Liver (tissue), 3 donors: Measurements from ENCODE around the gene SPAG16.

Experiments used
- CTCF ChIP-seq: fragments of 150-350 bp; IDR thresholded peaks from 2 replicates; pipeline ENCODE4 v1.5.1; 2017; ENCODE audit warnings: improper control_type of control experiment, low read depth, low read length; ENCODE audit not compliant: missing input control
- EGR1 ChIP-seq, 2 donors: IDR thresholded peaks; 2 replicates each; pipeline ENCODE4 v1.6.1; 2016 to 2018; ENCODE audit warnings: antibody characterized with exemption in 2 of 2, low read depth in 2 of 2
- FOXA1 ChIP-seq: IDR thresholded peaks from 2 replicates; pipeline ENCODE4 v1.6.1; 2016; ENCODE audit warnings: antibody characterized with exemption
- GABPA ChIP-seq, 2 donors: IDR thresholded peaks in 1 of 2; conservative IDR thresholded peaks in 1 of 2; 2 replicates each; pipeline ENCODE4 v1.6.1; 2016; ENCODE audit warnings: antibody characterized with exemption in 2 of 2, mild to moderate bottlenecking in 1 of 2, moderate library complexity in 1 of 2
- JUND ChIP-seq, 2 donors: IDR thresholded peaks; 2 replicates each; pipeline ENCODE4 v1.6.1; 2016; ENCODE audit warnings: antibody characterized with exemption in 2 of 2
- NR2F2 ChIP-seq: IDR thresholded peaks from 2 replicates; pipeline ENCODE4 v1.6.1; 2016; ENCODE audit warnings: antibody characterized with exemption
- RAD21 ChIP-seq, 2 donors: IDR thresholded peaks; 2 replicates each; pipeline ENCODE4 v1.6.1; 2016; ENCODE audit warnings: antibody characterized with exemption in 2 of 2, mild to moderate bottlenecking in 2 of 2
- REST ChIP-seq: IDR thresholded peaks from 2 replicates; pipeline ENCODE4 v1.6.1; 2016; ENCODE audit warnings: antibody characterized with exemption, mild to moderate bottlenecking
- SP1 ChIP-seq: IDR thresholded peaks from 2 replicates; pipeline ENCODE4 v1.6.1; 2018; ENCODE audit warnings: antibody characterized with exemption, mild to moderate bottlenecking
- TAF1 ChIP-seq: conservative IDR thresholded peaks from 2 replicates; pipeline ENCODE4 v1.6.1; 2016; ENCODE audit warnings: antibody characterized with exemption, mild to moderate bottlenecking
- TF ChIP-seq, protein P1 (sequence below): IDR thresholded peaks from 2 replicates; pipeline ENCODE4 v1.6.1; 2016; ENCODE audit warnings: antibody characterized with exemption
- TF ChIP-seq, protein P2 (sequence below): IDR thresholded peaks from 2 replicates; pipeline ENCODE4 v1.6.1; 2016; ENCODE audit warnings: antibody characterized with exemption
- donor health status: healthy.
- donor health status: healthy.

DNA sequence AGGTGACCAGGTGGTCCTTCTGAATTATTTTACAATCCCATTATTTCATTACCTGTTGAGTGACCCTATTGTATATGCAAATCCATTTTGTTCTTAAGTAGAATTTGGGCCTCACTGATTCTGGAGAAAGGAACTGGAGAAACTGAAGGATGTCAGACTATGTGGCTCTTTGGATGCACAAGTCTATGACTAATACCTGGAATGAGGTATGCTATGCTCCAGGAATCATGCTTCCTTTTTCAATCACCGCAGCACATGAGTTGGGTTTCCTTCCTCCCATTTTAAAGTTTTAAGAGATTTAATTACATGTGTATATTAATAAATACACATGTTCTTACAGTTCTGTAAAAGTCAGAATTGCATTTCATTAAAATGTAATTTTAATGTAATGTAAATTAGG is 872.7 kb downstream of the SPAG16 start:
- no peak for TF ChIP-seq CTCF
- TF ChIP-seq, protein P1, sequence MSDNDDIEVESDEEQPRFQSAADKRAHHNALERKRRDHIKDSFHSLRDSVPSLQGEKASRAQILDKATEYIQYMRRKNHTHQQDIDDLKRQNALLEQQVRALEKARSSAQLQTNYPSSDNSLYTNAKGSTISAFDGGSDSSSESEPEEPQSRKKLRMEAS, result no peak
- TF ChIP-seq TAF1, result no peak
- TF ChIP-seq, protein P2, sequence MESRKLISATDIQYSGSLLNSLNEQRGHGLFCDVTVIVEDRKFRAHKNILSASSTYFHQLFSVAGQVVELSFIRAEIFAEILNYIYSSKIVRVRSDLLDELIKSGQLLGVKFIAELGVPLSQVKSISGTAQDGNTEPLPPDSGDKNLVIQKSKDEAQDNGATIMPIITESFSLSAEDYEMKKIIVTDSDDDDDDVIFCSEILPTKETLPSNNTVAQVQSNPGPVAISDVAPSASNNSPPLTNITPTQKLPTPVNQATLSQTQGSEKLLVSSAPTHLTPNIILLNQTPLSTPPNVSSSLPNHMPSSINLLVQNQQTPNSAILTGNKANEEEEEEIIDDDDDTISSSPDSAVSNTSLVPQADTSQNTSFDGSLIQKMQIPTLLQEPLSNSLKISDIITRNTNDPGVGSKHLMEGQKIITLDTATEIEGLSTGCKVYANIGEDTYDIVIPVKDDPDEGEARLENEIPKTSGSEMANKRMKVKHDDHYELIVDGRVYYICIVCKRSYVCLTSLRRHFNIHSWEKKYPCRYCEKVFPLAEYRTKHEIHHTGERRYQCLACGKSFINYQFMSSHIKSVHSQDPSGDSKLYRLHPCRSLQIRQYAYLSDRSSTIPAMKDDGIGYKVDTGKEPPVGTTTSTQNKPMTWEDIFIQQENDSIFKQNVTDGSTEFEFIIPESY, result no peak
- TF ChIP-seq REST, result no peak
- TF ChIP-seq RAD21 (IDR thresholded peaks at IDR 0.05), result no peak
- TF ChIP-seq GABPA (IDR thresholded peaks at IDR 0.05 in 1 of 2, conservative IDR thresholded peaks at IDR 0.05 in 1 of 2), result no peak
- TF ChIP-seq SP1, result no peak
- no peak for TF ChIP-seq NR2F2
- no peak for TF ChIP-seq JUND (IDR thresholded peaks at IDR 0.05)
- no peak for TF ChIP-seq FOXA1
- TF ChIP-seq EGR1 (IDR thresholded peaks at IDR 0.05; ENCODE audit: low read depth in 2 of 2), result no peak
